Measurements from ENCODE around the gene GAL. TPM values are rescaled to one million over a fixed set of nuclear protein-coding genes. Genes with fewer than 3 reads are reported as not detected.

GAL gene, protein sequence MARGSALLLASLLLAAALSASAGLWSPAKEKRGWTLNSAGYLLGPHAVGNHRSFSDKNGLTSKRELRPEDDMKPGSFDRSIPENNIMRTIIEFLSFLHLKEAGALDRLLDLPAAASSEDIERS
- 12.6 to 22.8 TPM (median 19.1 TPM) in 5 replicates for total RNA-seq (2022; extraction: Qiagen RNA extraction; ENCODE audit: low read depth)

DNA sequence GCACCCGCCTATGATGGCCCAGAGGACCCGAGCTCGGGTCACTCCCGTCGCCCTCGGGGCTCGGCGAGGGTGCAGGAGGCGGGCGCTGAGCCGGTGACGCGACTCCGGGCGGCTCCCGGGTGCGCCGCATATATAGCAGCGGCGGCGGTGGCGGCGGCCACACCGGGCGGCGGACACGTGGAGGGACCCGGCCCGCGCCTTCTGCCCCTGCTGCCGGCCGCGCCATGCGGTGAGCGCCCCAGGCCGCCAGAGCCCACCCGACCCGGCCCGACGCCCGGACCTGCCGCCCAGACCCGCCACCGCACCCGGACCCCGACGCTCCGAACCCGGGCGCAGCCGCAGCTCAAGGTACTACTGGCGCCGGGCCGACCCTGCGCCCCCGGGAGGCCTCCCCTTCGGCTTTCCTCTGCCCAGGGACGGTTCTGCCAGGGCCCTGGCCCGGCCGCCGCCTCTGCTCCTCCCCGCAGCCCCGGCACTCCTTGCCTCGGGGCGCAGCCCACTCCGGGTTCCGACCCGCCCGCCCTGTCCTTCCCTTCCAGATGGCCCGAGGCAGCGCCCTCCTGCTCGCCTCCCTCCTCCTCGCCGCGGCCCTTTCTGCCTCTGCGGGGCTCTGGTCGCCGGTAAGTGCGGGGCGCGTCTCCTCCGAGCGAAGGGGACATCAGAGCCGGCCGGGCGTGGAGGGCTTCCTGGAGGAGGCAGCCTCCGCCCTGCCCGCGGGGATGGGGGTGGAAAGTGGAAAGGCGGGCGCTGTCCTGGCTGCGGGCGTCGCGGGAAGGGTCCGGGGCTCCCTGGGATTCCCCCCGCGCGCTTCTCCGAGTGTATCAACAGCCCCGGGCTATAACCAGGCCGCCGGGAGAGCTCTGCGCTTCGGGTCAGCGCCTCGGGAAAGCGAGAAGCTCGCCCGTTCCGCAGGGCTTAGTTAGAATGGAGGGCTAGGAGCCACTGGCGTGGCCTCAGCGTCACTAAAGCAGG is at the start of gene GAL:
Gene GAL (plus strand): TSS at position 160 of the 972 bp plus-strand sequence. CDS start 380 bp downstream, at position 540.

Other genes starting within 250 kb of the GAL start
- 47.2 to 56.1 TPM (median 54.0 TPM) in 5 replicates for gene PPP6R3, start 223.8 kb upstream of the GAL start, total RNA-seq (2022; extraction: Qiagen RNA extraction; ENCODE audit: low read depth)
- gene TESMIN, start 67.0 kb downstream of the GAL start, total RNA-seq (2022; extraction: Qiagen RNA extraction; ENCODE audit: low read depth), result 3.6 to 7.0 TPM (median 4.8 TPM) in 5 replicates
- gene CPT1A, start 157.4 kb downstream of the GAL start, total RNA-seq (2022; extraction: Qiagen RNA extraction; ENCODE audit: low read depth), result 34.6 to 42.8 TPM (median 39.2 TPM) in 5 replicates
- gene MRPL21, start 219.3 kb downstream of the GAL start, total RNA-seq (2022; extraction: Qiagen RNA extraction; ENCODE audit: low read depth), result 129 to 159 TPM (median 139 TPM) in 5 replicates
- gene IGHMBP2, start 219.3 kb downstream of the GAL start, total RNA-seq (2022; extraction: Qiagen RNA extraction; ENCODE audit: low read depth), result 12.5 to 16.6 TPM (median 15.3 TPM) in 5 replicates

All from A549 treated with RU486 at 1 μM for 4 hours (cell line).